Measurements from ENCODE around the gene NIPAL3. TPM values are rescaled to one million over a fixed set of nuclear protein-coding genes. Genes with fewer than 3 reads are reported as not detected.

NIPAL3 gene
- total RNA-seq, 1 donor: 42.2 TPM

GRCh38 chr1:24463776-24464735 is 48.5 kb downstream of the NIPAL3 start:
- H3K4me3 ChIP-seq (ENCODE audit: low read depth, low read length): no peak overlapping the region
- no peak for TF ChIP-seq CTCF (IDR thresholded peaks at IDR 0.05; ENCODE audit: insufficient read depth, low read length)
- no peak for DNase-seq (ENCODE audit: low read depth)

GRCh38 chr1:24465099-24465498 is 49.5 kb downstream of the NIPAL3 start:
- H3K4me3 ChIP-seq (ENCODE audit: low read depth, low read length): no peak overlapping the region
- no peak for TF ChIP-seq CTCF (IDR thresholded peaks at IDR 0.05; ENCODE audit: insufficient read depth, low read length)
- DNase-seq (ENCODE audit: low read depth): no peak

GRCh38 chr1:24465638-24466037 is 50.0 kb downstream of the NIPAL3 start:
- TF ChIP-seq CTCF (IDR thresholded peaks at IDR 0.05; ENCODE audit: insufficient read depth, low read length): no peak
- no peak for DNase-seq (ENCODE audit: low read depth)
- H3K4me3 ChIP-seq (ENCODE audit: low read depth, low read length): no peak overlapping the region

GRCh38 chr1:24468685-24469316 is 53.2 kb downstream of the NIPAL3 start:
- H3K4me3 ChIP-seq (ENCODE audit: low read depth, low read length): no peak overlapping the region
- TF ChIP-seq CTCF (IDR thresholded peaks at IDR 0.05; ENCODE audit: insufficient read depth, low read length): no peak
- no peak for DNase-seq (ENCODE audit: low read depth)

GRCh38 chr1:24470592-24470991 is 55.0 kb downstream of the NIPAL3 start:
- H3K4me3 ChIP-seq (ENCODE audit: low read depth, low read length): no peak overlapping the region
- TF ChIP-seq CTCF (IDR thresholded peaks at IDR 0.05; ENCODE audit: insufficient read depth, low read length): no peak
- DNase-seq (ENCODE audit: low read depth): no peak

- DNase-seq (ENCODE audit: low read depth): no peak
- TF ChIP-seq CTCF (IDR thresholded peaks at IDR 0.05; ENCODE audit: insufficient read depth, low read length): no peak
- H3K4me3 ChIP-seq (ENCODE audit: low read depth, low read length): no peak overlapping the region
These were observed 57.1 kb downstream of the NIPAL3 start for GRCh38 chr1:24472527-24473251.

All from fibroblast of the aortic adventitia (primary cell).